Cerebellar cortex (tissue), 1 donor: Measurements from ENCODE around the gene INPP1.
"Not testable (repeated sequence)": the region's sequence is repeated elsewhere in the genome, so short reads cannot be mapped to it uniquely, and the experiment has no call there.

Experiments used
- DNase-seq: peaks from one replicate; pipeline ENCODE4 v3.0.0-alpha.2; 2015; ENCODE audit warnings: low spot score

The INPP1 gene, protein sequence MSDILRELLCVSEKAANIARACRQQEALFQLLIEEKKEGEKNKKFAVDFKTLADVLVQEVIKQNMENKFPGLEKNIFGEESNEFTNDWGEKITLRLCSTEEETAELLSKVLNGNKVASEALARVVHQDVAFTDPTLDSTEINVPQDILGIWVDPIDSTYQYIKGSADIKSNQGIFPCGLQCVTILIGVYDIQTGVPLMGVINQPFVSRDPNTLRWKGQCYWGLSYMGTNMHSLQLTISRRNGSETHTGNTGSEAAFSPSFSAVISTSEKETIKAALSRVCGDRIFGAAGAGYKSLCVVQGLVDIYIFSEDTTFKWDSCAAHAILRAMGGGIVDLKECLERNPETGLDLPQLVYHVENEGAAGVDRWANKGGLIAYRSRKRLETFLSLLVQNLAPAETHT

GRCh38 chr2:190343536-190344275, at the start of gene INPP1:
Gene INPP1 (plus strand): TSS chr2:190343589. CDS start chr2:190360103, 16,514 bp downstream.
- DNase-seq, result peak; percentile 39

GRCh38 chr2:190297880-190298279, 45.5 kb upstream of the INPP1 start:
- DNase-seq, result not testable (repeated sequence)

DNA sequence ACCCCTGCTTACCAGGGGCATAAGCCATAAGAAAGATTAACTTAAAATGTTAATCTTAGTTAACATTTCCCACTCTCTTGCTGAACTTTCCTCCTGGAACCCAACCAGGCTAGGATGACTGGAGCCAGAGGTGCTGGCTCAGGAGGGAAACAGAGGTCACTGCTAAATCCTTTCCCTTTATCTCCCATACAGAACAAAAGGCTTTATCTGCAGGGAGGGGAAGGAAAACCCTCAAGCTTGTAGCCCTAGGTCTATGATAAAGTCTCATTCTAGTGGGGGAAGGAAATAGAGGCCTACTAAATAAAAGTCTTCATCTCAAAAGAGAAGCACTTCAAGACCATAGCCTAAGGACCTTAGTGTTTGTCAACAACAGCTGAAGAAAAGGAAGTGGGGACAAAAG, 42.4 kb upstream of the INPP1 start:
- no peak for DNase-seq

DNA sequence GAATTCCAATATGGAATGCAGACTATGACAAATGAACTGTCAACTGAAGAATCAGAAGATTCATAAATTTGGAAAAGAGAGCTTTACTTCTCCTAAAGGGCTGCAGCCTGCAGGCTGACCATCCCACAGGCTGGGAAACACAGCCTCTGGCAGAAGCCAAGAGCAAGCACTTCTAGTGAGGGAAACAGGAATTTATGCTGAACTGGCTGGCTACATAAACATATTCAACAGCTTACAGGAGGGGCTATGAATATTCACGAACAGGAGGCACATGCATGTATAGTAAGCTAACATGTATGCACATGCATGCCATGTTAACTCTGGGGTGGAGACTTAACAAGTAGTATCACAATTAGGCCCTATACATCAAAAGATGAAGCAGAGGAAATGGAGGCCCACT, 41.3 kb upstream of the INPP1 start:
- DNase-seq, result no peak

DNA sequence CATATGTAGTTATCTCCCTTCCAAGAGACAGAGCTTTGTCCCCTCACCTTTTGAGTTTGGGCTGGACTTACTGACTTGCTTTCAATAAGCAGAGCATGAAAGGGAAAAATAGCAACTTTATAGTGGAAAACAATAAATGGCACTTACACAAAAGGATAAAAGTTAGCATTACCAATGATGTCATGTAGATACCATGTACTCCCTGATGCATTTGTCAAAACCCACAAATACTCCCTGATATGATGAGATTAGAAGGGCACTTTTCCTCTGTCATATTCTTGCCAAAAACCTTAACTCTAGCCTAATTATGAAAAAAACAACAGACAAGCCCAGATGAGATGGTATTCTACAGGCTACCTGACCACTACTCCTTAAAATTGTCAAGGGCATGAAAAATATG, 39.7 kb upstream of the INPP1 start:
- no peak for DNase-seq

DNA sequence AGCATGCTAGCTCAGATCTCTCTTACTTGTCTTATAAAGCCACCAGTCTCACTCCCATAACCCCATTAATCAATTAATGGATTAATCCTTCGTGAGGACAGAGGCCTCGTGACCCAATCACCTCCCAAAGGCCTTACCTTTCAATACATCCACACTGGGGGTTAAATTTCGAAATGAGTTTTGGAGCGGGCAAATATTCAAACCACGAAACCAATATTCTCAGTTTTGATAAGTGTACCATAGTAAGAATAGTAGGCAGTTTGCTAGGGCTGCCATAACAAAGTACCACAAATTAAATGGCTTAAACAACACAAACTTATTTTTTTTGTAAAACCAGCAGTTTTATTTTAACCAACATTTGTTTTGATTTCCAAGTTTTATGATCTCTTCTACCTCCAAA, 39.0 kb upstream of the INPP1 start:
- no peak for DNase-seq

GRCh38 chr2:190308031-190308430, 35.4 kb upstream of the INPP1 start:
- DNase-seq, result no peak

DNA sequence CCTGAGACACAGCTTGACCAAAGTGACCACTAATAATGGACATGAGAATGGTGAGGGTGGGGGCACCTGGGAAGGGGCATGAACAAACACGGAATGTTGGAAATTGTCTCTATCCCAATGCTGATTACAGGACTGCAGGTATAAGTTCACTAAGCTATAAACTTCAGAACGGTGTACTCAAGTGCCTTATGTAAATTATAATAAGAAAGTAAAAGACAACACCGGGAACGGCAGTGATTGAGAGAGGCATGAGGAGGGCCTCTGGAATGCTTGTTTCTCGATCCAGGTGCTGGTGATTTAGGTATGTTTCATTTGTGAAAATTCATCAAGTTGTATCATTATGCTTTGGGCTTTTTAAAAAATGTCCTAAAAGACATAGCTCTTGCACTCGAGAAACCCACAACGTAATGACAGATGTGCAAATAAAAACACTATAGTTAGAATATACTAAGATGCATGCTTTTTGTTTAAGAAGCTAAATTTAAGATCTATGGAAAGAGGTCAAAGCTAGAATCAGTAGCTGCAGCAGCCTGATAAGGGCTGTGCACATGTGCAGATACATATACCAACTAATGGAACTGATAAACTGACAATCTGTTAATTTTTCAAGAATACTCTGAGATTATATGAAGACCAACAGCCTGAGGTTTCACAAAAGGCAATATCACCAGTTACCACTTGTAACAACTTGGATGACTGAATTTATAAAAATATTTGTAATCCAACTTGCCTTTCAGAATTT, 31.3 kb upstream of the INPP1 start:
- DNase-seq, result no peak

- DNase-seq, result not testable (repeated sequence)
Observed at GRCh38 chr2:190312635-190313025, 30.8 kb upstream of the INPP1 start.

DNA sequence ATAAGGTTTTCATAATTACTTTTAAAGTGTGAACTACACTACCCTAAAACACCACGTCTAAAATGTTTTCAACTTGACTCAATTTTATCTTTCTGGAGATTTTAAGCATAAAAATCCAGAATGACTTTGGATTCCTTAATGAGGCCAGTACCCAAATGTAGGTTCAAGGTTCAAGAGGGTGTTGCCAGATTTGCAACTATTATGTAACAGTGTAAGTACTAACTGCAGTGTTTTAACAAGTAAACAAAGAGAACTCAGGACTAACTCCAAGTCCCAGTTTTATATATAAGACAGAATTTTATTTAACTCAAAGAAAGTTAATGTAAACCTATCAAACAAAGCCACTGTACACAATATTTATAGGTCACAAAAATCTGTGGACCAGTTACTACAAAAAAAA, 29.5 kb upstream of the INPP1 start:
- DNase-seq, result no peak

- DNase-seq, result no peak
Observed at GRCh38 chr2:190315273-190315672, 28.1 kb upstream of the INPP1 start.

GRCh38 chr2:190318514-190318913, 24.9 kb upstream of the INPP1 start:
- no peak for DNase-seq

DNA sequence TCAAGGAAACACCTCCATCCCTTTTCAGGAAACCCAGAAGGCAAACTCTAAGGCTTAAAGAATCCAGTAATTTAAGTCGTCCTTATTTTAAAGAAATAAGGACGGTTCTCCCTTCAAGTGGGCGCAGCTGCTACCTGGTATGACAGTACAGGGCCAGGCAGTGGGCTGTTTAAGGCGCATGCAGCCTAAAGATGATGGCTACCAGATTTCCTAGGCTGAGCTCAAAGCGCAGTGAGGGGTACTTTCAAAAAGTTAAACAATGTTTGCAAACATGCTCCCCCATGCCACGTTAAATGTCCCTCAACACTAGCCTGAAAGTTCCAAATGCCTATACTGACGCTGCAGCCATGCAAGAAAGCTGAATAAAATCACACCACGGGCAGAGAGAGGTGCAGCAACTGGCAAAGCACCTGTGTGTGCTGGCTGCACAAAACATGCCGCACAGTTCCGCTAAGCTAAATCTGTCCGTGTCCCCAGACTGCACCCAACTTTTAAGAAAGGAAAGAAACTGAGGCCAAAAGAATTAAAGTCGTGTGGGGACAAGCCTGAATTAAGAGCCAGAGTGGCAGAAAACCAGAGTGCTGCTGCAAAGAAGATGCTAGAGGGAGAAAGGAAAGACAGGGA, 24.3 kb upstream of the INPP1 start:
- DNase-seq, result peak; percentile 51

GRCh38 chr2:190319555-190320498, 23.6 kb upstream of the INPP1 start, which contains the start of gene HIBCH:
Gene HIBCH (minus strand): TSS chr2:190319826. CDS start chr2:190319750, 76 bp downstream.
- DNase-seq, result peak; percentile 99

DNA sequence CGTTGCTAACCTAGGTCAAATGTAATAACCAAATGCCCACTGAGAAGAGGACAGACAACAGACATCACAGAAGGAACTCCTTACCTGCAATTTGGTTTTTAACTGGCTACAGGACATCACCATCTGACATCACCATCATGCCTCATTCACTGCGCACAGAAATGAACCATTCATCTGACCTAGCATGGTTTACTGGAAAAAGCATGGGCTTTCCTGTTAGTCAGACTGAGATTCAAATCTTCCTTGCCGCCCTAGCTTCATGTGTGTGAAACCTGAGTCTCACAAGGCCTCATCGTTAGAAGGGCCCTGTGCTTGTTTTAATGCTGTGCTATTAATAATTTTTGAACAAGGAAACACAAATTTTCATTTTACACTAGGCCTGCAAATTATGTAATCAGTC, 22.7 kb upstream of the INPP1 start:
- DNase-seq, result no peak

DNA sequence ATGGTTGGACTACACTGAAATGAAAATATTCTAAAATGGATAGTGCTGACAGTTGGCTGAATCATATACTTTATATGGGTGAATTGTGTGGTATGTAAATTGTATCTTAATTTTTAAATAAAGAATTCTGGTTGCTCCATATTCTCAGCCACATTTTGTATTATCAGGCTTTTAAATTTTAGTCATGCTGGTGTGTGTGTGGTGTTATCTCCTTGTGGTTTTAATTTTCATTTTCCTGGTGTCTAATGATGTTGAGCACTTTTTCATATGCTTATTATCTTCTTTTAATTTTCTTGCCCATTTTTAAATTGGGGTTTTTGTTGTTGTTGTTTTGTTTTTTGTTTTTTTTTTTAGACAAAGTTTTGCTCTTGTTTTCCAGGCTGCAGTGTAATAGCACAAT, 20.0 kb upstream of the INPP1 start:
- no peak for DNase-seq

DNA sequence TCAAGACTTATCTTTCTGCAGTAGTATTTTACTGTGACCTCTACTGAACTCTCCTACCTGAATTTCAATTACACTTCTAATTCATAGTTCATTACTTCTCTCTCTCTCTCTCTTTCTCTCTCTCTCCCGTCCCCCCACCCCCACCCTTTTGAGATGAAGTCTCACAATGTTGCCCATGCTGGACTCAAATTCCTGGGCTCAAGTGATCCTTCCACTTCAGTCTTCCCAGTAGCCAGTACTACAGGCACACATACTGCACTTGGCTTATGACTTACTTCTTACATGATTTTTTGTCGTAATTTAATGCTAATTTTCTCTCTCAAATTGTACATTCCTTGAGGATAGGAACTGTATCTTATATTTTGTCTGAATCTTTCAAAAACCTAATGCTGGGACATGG, 17.8 kb upstream of the INPP1 start:
- no peak for DNase-seq

- no peak for DNase-seq
Observed at GRCh38 chr2:190327867-190328572, 15.4 kb upstream of the INPP1 start.

DNA sequence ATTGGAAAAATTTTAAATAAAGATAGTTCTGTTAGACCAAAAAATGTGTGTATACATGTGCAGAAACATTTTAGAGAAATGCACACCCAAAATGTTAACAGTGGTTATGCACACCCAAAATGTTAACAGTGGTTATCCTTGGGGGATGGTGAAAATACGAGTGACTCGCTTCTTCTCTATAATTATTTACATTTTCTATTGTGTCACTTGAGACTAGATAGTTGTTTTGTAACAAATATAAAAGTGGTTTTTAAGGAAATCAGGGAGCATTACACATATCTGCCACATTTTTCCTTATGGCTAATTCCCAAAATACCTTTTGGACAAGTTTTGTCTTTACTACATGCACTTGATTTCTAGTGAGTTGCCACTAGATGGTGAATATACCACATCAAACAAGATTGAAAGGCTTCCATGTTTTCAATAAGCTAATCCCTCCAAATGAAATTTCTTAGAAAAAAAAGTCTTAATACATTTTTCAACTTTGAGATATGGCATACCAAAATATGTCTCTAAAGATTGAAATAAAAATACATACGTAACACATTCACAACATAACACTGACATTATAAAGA, 14.7 kb upstream of the INPP1 start:
- DNase-seq, result no peak

DNA sequence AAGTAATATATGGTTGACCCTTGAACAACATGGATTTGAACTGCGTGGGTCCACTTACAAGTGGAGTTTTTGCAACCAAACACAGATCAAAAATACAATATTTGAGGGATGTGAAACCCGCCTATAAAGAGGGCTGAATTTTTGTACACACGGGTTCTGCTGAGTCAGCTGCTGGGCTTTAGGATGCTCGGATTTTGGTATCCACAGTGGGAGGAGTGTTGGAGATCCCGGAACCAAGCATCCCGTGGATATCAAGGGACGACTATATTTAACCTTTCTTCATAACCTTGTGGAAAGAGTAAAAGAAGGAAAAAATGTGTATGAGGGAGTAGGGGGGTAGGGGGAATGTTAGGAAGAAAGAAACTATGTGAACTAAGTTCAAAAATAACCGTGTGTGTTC, 10.0 kb upstream of the INPP1 start:
- DNase-seq, result no peak
